Activated CD8-positive, alpha-beta T cell treated with anti-CD3 and anti-CD28 coated beads, Interleukin-2, amount 10 ng/mL, durations not matched to agents 7 days and 5 days (primary cell): ENCODE results near the gene LRRC61. TPM values are rescaled to one million over a fixed set of nuclear protein-coding genes. Genes with fewer than 3 reads are reported as not detected.

ENCODE experiments used
- ATAC-seq: fragments of 150-1000 bp; cut with Tn5 transposase; one replicate; pipeline ENCODE4 v1.10.0; 2021; ENCODE audit warnings: moderate library complexity
- CTCF ChIA-PET: fragments of 350-600 bp; sonication (Branson Sonifier 250); formaldehyde crosslinking; loops from one replicate; lab custom pipeline; 2021; ENCODE audit warnings: antibody characterized with exemption; lab: Charles Lee
- POLR2A ChIA-PET: fragments of 350-600 bp; sonication (Branson Sonifier 250); formaldehyde crosslinking; loops from one replicate; lab custom pipeline; 2021; ENCODE audit warnings: antibody characterized with exemption; lab: Charles Lee
- DNase-seq: peaks from one replicate; pipeline ENCODE4 v3.0.0-alpha.2; 2020
- H3K27ac Mint-ChIP-seq: one replicate; pipeline ENCODE4 v1.8.0; 2021; ENCODE audit warnings: mild to moderate bottlenecking, mixed read lengths
- H3K27me3 Mint-ChIP-seq: one replicate; pipeline ENCODE4 v1.8.0; 2021; ENCODE audit warnings: low read depth, mixed read lengths
- H3K36me3 Mint-ChIP-seq: one replicate; pipeline ENCODE4 v1.8.0; 2021; ENCODE audit warnings: low read depth, mixed read lengths
- H3K4me1 Mint-ChIP-seq: one replicate; pipeline ENCODE4 v1.8.0; 2021; ENCODE audit warnings: low read depth, mixed read lengths
- H3K4me3 Mint-ChIP-seq: one replicate; pipeline ENCODE4 v1.8.0; 2021; ENCODE audit warnings: mild to moderate bottlenecking, mixed read lengths
- H3K9me3 Mint-ChIP-seq: one replicate; pipeline ENCODE4 v1.8.0; 2022; ENCODE audit warnings: mixed read lengths; ENCODE audit not compliant: insufficient read depth
- total RNA-seq, 2 experiments: library from RNA; stranded (reverse); gene quantifications; one replicate each; pipeline ENCODE4 v1.2.3, GENCODE V29; 2021

The LRRC61 gene
- total RNA-seq, 2 experiments from 2014 or later, result 21.0 to 21.4 TPM

GRCh38 chr7:150335774-150336112 is 12.6 kb downstream of the LRRC61 start:
- Mint-ChIP-seq H3K27me3 (peaks cover 7% of the 10 kb centered on the region), H3K9me3 (no peaks in the 10 kb centered on the region), H3K27ac (no peak overlapping the region), H3K4me3 (no peak overlapping the region), H3K36me3 (peaks cover 2% of the 10 kb centered on the region), H3K4me1 (peaks cover 13% of the 10 kb centered on the region)
- DNase-seq (no peak), ATAC-seq (no peak)
- ChIA-PET CTCF (interaction anchor here (0.9 to 1.3 kb wide), 3 partner anchors 19 to 22 kb away, joined by 3 read pairs; no protein-coding TSS in a partner anchor), POLR2A (no interaction called here)

- Mint-ChIP-seq H3K4me3 (no peak overlapping the region), H3K36me3 (no peaks in the 10 kb centered on the region), H3K9me3 (no peaks in the 10 kb centered on the region), H3K27me3 (peaks cover 10% of the 10 kb centered on the region), H3K27ac (no peak overlapping the region), H3K4me1 (peaks cover 14% of the 10 kb centered on the region)
- ChIA-PET CTCF (no interaction called here), POLR2A (no interaction called here)
- ATAC-seq (no peak), DNase-seq (no peak)
Observed at GRCh38 chr7:150336746-150337145, 13.6 kb downstream of the LRRC61 start.

GRCh38 chr7:150337179-150337578 is 14.0 kb downstream of the LRRC61 start:
- H3K27ac Mint-ChIP-seq, result no peak overlapping the region
- peaks cover 14% of the 10 kb centered on the region for H3K27me3 Mint-ChIP-seq
- DNase-seq (no peak), ATAC-seq (no peak)
- H3K9me3 Mint-ChIP-seq, result no peaks in the 10 kb centered on the region
- CTCF ChIA-PET, result interaction anchor here (0.8 kb wide), 1 partner anchor 17 kb away, joined by 3 read pairs; no protein-coding TSS in a partner anchor
- POLR2A ChIA-PET, result no interaction called here
- H3K36me3 Mint-ChIP-seq, result peaks cover 3% of the 10 kb centered on the region
- H3K4me1 Mint-ChIP-seq, result peaks cover 14% of the 10 kb centered on the region
- no peak overlapping the region for H3K4me3 Mint-ChIP-seq

GRCh38 chr7:150337659-150338081 is 14.5 kb downstream of the LRRC61 start:
- Mint-ChIP-seq H3K9me3 (no peaks in the 10 kb centered on the region), H3K27ac (no peak overlapping the region), H3K36me3 (peaks cover 5% of the 10 kb centered on the region), H3K27me3 (peaks cover 17% of the 10 kb centered on the region), H3K4me1 (peaks cover 14% of the 10 kb centered on the region), H3K4me3 (no peak overlapping the region)
- DNase-seq, result no peak
- ATAC-seq, result no peak
- ChIA-PET CTCF (interaction anchor here (0.8 kb wide), 1 partner anchor 16 kb away, joined by 3 read pairs; no protein-coding TSS in a partner anchor), POLR2A (no interaction called here)

GRCh38 chr7:150338166-150338829 is 15.1 kb downstream of the LRRC61 start:
- Mint-ChIP-seq H3K4me3 (no peak overlapping the region), H3K4me1 (peaks cover 14% of the 10 kb centered on the region), H3K36me3 (peaks cover 5% of the 10 kb centered on the region), H3K9me3 (no peaks in the 10 kb centered on the region), H3K27me3 (peaks cover 21% of the 10 kb centered on the region), H3K27ac (no peak overlapping the region)
- POLR2A ChIA-PET, result no interaction called here
- ATAC-seq (no peak), DNase-seq (no peak)
- CTCF ChIA-PET, result no interaction called here

GRCh38 chr7:150339409-150339809 is 16.3 kb downstream of the LRRC61 start:
- CTCF ChIA-PET, result no interaction called here
- Mint-ChIP-seq H3K27ac (no peak overlapping the region), H3K4me3 (no peak overlapping the region), H3K27me3 (peaks cover 24% of the 10 kb centered on the region), H3K36me3 (peaks cover 5% of the 10 kb centered on the region), H3K4me1 (peaks cover 14% of the 10 kb centered on the region), H3K9me3 (no peaks in the 10 kb centered on the region)
- DNase-seq (no peak), ATAC-seq (no peak)
- POLR2A ChIA-PET, result no interaction called here

GRCh38 chr7:150340024-150340749 is 17.0 kb downstream of the LRRC61 start:
- ChIA-PET POLR2A (no interaction called here), CTCF (interaction anchor here (0.9 kb wide), 1 partner anchor 16 kb away, joined by 3 read pairs; no protein-coding TSS in a partner anchor)
- ATAC-seq (no peak), DNase-seq (no peak)
- no peaks in the 10 kb centered on the region for H3K9me3 Mint-ChIP-seq
- no peak overlapping the region for H3K27ac Mint-ChIP-seq
- peaks cover 24% of the 10 kb centered on the region for H3K27me3 Mint-ChIP-seq
- no peak overlapping the region for H3K4me3 Mint-ChIP-seq
- H3K4me1 Mint-ChIP-seq, result peaks cover 14% of the 10 kb centered on the region
- peaks cover 5% of the 10 kb centered on the region for H3K36me3 Mint-ChIP-seq

GRCh38 chr7:150340875-150341262 is 17.7 kb downstream of the LRRC61 start:
- CTCF ChIA-PET, result interaction anchor here (0.9 kb wide), 1 partner anchor 15 kb away, joined by 3 read pairs; no protein-coding TSS in a partner anchor
- no peak for ATAC-seq
- Mint-ChIP-seq H3K4me3 (no peak overlapping the region), H3K4me1 (peaks cover 14% of the 10 kb centered on the region), H3K27me3 (peaks cover 24% of the 10 kb centered on the region), H3K9me3 (no peaks in the 10 kb centered on the region), H3K27ac (no peak overlapping the region), H3K36me3 (peaks cover 5% of the 10 kb centered on the region)
- POLR2A ChIA-PET, result no interaction called here
- DNase-seq, result no peak

GRCh38 chr7:150341263-150342120 is 18.3 kb downstream of the LRRC61 start, which contains the start of gene RARRES2:
RARRES2 (minus strand) TSS chr7:150341629; CDS start chr7:150340609, 1,020 bp downstream.
- ATAC-seq (no peak), DNase-seq (no peak)
- H3K4me1 Mint-ChIP-seq, result peaks cover 14% of the 10 kb centered on the region
- H3K36me3 Mint-ChIP-seq, result peaks cover 5% of the 10 kb centered on the region
- CTCF ChIA-PET, result no interaction called here
- peaks cover 29% of the 10 kb centered on the region for H3K27me3 Mint-ChIP-seq
- no peaks in the 10 kb centered on the region for H3K9me3 Mint-ChIP-seq
- POLR2A ChIA-PET, result interaction anchor here (0.7 kb wide), 1 partner anchor 374 kb away, joined by 3 read pairs; no protein-coding TSS in a partner anchor
- no peak within 1 kb of the TSS for H3K27ac Mint-ChIP-seq
- no peak within 1 kb of the TSS for H3K4me3 Mint-ChIP-seq

- H3K4me3 Mint-ChIP-seq, result no peak overlapping the region
- ChIA-PET POLR2A (interaction anchor here (0.7 kb wide), 1 partner anchor 374 kb away, joined by 3 read pairs; no protein-coding TSS in a partner anchor), CTCF (no interaction called here)
- DNase-seq (no peak), ATAC-seq (no peak)
- peaks cover 14% of the 10 kb centered on the region for H3K4me1 Mint-ChIP-seq
- no peak overlapping the region for H3K27ac Mint-ChIP-seq
- H3K9me3 Mint-ChIP-seq, result no peaks in the 10 kb centered on the region
- H3K36me3 Mint-ChIP-seq, result peaks cover 5% of the 10 kb centered on the region
- peaks cover 33% of the 10 kb centered on the region for H3K27me3 Mint-ChIP-seq
Observed at GRCh38 chr7:150342121-150342408, 18.9 kb downstream of the LRRC61 start.

GRCh38 chr7:150343225-150343624 is 20.1 kb downstream of the LRRC61 start:
- Mint-ChIP-seq H3K27me3 (peaks cover 35% of the 10 kb centered on the region), H3K36me3 (peaks cover 5% of the 10 kb centered on the region), H3K9me3 (no peaks in the 10 kb centered on the region), H3K4me1 (peaks cover 14% of the 10 kb centered on the region), H3K4me3 (no peak overlapping the region), H3K27ac (no peak overlapping the region)
- DNase-seq (no peak), ATAC-seq (no peak)
- CTCF ChIA-PET, result interaction anchor here (1.4 to 2.1 kb wide), 2 partner anchors 11 to 12 kb away, joined by 3 to 7 read pairs; no protein-coding TSS in a partner anchor
- POLR2A ChIA-PET, result no interaction called here
